ENCODE results near the gene ANTXR1.

The ANTXR1 gene

GRCh38 chr2:69166812-69167468 lies 154.0 kb downstream of the ANTXR1 start (continued):
- no peak for TF ChIP-seq PATZ1 (CRISPR knock-in tag; IDR thresholded peaks at IDR 0.05; ENCODE audit: borderline replicate concordance)
- TF ChIP-seq PPARA (CRISPR knock-in tag; IDR thresholded peaks at IDR 0.05; ENCODE audit: borderline replicate concordance): no peak

GRCh38 chr2:69167469-69167822 lies 154.5 kb downstream of the ANTXR1 start:
- no peak for ATAC-seq
- TF ChIP-seq ZNF565 (CRISPR knock-in tag; conservative IDR thresholded peaks at IDR 0.05; ENCODE audit: low read depth) (no peak), CSDC2 (CRISPR knock-in tag; IDR thresholded peaks at IDR 0.05) (no peak), CSRNP3 (CRISPR knock-in tag; IDR thresholded peaks at IDR 0.05) (no peak), ZNF8 (CRISPR knock-in tag; IDR thresholded peaks at IDR 0.05) (no peak), BACH2 (CRISPR knock-in tag; IDR thresholded peaks at IDR 0.05; ENCODE audit: borderline replicate concordance) (no peak), SNAI2 (CRISPR knock-in tag; IDR thresholded peaks at IDR 0.05) (no peak), ZNF70 (CRISPR knock-in tag; IDR thresholded peaks at IDR 0.05) (no peak), TSHZ2 (CRISPR knock-in tag; IDR thresholded peaks at IDR 0.05) (no peak), ZC3H10 (CRISPR knock-in tag; IDR thresholded peaks at IDR 0.05) (no peak), OSR1 (CRISPR knock-in tag; IDR thresholded peaks at IDR 0.05) (no peak), ESRRG (CRISPR knock-in tag; IDR thresholded peaks at IDR 0.05) (no peak), TCF4 (CRISPR knock-in tag; IDR thresholded peaks at IDR 0.05; ENCODE audit: borderline replicate concordance) (no peak), PATZ1 (CRISPR knock-in tag; IDR thresholded peaks at IDR 0.05; ENCODE audit: borderline replicate concordance) (no peak)

- TF ChIP-seq SNAI2 (CRISPR knock-in tag; IDR thresholded peaks at IDR 0.05) (no peak), TCF4 (CRISPR knock-in tag; IDR thresholded peaks at IDR 0.05; ENCODE audit: borderline replicate concordance) (no peak), ESRRG (CRISPR knock-in tag; IDR thresholded peaks at IDR 0.05) (no peak), RARB (CRISPR knock-in tag; IDR thresholded peaks at IDR 0.05) (no peak), ARNTL (CRISPR knock-in tag; IDR thresholded peaks at IDR 0.05; ENCODE audit: borderline replicate concordance, low read depth) (no peak), ZFP30 (CRISPR knock-in tag; IDR thresholded peaks at IDR 0.05) (no peak), ZNF70 (CRISPR knock-in tag; IDR thresholded peaks at IDR 0.05) (no peak), CSDC2 (CRISPR knock-in tag; IDR thresholded peaks at IDR 0.05) (no peak), ZFP3 (CRISPR knock-in tag; IDR thresholded peaks at IDR 0.05) (no peak), OSR1 (CRISPR knock-in tag; IDR thresholded peaks at IDR 0.05) (no peak), CREB5 (CRISPR knock-in tag; IDR thresholded peaks at IDR 0.05; ENCODE audit: low read depth) (no peak), TSHZ2 (CRISPR knock-in tag; IDR thresholded peaks at IDR 0.05) (no peak), CSRNP3 (CRISPR knock-in tag; IDR thresholded peaks at IDR 0.05) (no peak)
- ATAC-seq: no peak
These were observed 155.3 kb downstream of the ANTXR1 start for GRCh38 chr2:69168144-69168813.
